HG03039 (cell line): ENCODE measurements around the gene RNASE7.
"Not testable (repeated sequence)": the region's sequence is repeated elsewhere in the genome, so short reads cannot be mapped to it uniquely, and the experiment has no call there.

Source experiments
- ATAC-seq: cut with Tn5 transposase; IDR thresholded peaks from one replicate; pipeline ENCODE4 v1.9.1; 2021; ENCODE audit warnings: mild to moderate bottlenecking, moderate library complexity; ENCODE audit not compliant: unreplicated experiment

The RNASE7 gene

GRCh38 chr14:21023174-21023573, 19.0 kb upstream of the RNASE7 start:
- ATAC-seq = no peak

GRCh38 chr14:21023817-21024584, 18.2 kb upstream of the RNASE7 start:
- no peak for ATAC-seq

- no peak for ATAC-seq
Measured at GRCh38 chr14:21024585-21025370, 17.4 kb upstream of the RNASE7 start, which contains the start of gene NDRG2. NDRG2 (minus strand) TSS chr14:21025061; CDS start chr14:21023315, 1,746 bp downstream.

DNA sequence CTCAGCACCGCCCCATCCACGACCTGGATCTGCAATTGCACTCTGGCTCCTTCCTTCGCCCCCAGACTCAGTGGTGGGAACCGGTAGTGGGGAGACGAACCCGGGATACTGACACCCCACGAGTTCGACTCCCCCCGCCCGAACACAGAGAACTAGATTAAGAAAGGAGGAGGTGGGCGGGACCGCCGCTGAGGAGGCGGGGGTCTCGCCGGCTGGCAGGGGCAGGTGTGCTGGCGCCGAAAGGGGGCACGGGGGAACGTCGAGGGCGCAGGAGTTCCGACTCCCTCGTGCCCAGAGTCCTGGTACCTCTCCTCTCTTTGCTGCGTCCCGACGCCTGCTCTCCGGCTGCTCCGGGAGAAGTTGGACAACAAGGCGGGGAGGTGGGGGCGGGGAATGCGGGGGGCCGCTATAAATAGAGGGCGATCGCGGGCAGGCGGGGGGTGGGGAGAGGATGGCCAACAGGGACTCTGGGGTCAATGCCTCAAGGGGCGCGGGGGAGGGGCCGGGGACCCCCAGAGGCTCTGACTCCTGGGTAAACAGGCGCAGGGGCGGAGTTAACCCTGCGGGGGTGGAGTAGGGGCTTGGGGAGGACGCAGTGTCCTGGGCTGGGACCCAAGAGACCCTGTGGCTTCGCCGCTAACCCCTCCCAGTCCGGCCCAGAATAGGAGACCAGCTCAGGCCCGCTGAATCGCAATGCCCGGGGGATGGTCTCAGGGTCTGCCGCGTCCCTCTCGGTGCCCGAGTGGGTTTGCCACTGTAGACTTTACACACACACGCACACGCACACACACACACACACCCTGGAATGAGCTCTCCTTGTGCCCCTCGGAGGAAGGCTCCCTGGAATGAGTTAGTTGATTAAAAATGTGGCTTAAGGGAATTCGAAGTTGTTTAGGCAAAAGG, 16.5 kb upstream of the RNASE7 start:
- ATAC-seq = no peak

GRCh38 chr14:21026274-21026987, 15.7 kb upstream of the RNASE7 start:
- ATAC-seq = no peak

DNA sequence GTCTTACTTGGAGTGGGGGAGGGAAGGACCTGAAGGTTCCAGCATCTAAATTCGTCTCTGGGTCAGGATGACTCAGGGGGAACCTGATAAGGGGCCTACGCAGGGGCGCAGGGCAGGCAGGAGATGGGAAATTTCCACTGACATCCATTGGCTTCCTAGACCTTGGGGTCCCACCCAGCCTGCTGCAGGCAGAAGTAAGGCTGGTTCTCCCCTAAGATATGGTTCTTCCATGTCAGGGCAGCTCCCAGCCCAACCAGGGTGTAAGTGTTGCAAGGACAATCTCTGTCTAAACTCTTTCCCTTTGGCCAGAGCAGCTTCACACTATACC, 15.2 kb upstream of the RNASE7 start:
- no peak for ATAC-seq

DNA sequence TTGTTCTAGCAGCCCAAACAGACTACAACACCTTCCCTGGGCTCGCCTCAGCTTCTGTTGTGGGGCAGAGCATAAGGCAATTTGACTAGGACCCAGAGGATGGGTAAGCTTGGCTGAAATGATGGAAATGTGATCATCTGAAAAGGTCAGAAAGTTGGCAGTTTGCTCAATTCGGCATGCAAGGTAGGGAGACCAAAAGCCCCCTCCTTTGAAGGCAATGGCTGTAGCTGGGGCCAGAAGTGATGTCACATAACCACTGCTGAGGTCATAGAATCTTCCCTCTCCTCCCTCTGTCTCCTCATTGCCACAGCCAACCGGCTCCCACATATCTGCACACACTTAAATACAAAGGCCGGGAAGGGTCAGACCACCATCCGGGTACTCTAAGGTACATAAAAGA, 12.2 kb upstream of the RNASE7 start, which contains the start of gene TPPP2:
TPPP2 (plus strand) TSS at position 301 of the 400 bp plus-strand sequence. CDS start 365 bp downstream, outside the sequence.
- no peak for ATAC-seq

- ATAC-seq = no peak
Measured at GRCh38 chr14:21030531-21030930, 11.6 kb upstream of the RNASE7 start.

- no peak for ATAC-seq
Measured at GRCh38 chr14:21032326-21033132, 9.6 kb upstream of the RNASE7 start.

- ATAC-seq = no peak
Measured at GRCh38 chr14:21033133-21033698, 8.9 kb upstream of the RNASE7 start.

DNA sequence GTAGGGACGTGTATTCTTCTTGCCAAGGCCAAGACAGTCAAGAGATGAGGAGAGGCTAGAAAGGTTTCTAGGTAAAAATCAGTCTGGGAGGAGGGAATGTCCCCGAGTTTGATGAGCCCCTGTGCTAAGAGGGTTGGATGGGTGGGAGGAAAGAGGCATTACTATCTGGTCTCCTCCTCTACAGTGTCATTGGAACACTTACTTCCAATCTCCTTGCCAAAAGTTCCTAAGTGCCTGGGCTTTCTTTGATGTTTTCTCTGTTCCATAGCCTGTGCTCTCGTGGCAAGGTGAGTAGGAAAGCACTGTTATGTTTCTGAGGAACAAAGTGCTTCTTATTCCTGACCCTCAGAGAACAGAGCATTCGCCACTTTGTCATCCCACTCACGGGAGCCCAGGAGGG, 7.5 kb upstream of the RNASE7 start, which contains the start of gene RNASE13:
RNASE13 (minus strand) TSS at position 101 of the 400 bp plus-strand sequence. CDS start 519 bp downstream, outside the sequence.
- no peak for ATAC-seq

- no peak for ATAC-seq
Measured at GRCh38 chr14:21036751-21037150, 5.4 kb upstream of the RNASE7 start.

GRCh38 chr14:21037156-21037555, 5.0 kb upstream of the RNASE7 start:
- no peak for ATAC-seq

- no peak for ATAC-seq
Measured at GRCh38 chr14:21038441-21039422, 3.4 kb upstream of the RNASE7 start.

DNA sequence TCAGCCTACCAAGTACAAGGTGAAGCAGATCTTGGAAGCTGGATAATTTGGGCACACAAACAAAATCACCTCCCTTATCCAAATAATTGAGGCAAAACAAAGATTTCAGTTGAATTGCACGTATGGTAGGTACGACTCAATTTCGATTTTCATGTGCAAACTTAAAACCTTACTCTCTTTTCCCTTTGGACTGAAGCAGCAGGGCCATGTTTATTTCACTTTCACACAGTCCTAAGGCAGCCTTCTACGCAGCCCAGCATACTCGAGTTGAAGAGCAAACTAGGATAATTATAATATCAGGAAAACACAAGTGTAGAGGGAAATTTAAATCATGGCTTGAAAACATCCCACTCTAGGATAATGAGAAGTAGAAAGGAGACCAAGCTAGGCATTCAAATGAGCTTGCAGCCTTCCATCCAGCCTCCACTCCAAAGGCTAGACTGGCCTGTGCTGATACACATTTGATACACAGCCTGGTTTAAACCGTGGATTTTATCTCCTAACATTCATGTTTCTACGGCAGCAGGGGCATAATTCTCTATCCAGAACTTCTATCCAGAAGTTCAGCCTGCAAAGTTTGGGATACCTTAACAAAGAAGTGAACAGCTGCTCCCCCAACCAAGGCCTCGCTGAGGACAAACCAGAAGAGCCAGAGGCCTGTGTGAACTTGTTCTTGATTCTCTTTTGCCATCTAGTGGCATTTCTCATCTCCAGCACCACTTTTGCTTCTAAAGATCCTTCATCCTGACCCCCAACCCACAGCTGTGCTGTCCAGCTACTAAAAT, 2.4 kb upstream of the RNASE7 start:
- ATAC-seq = no peak

- ATAC-seq = no peak
Measured at GRCh38 chr14:21040370-21040925, 1.7 kb upstream of the RNASE7 start.

GRCh38 chr14:21040941-21041340, 1.2 kb upstream of the RNASE7 start:
- ATAC-seq = not testable (repeated sequence)
